Sigmoid colon (tissue), 4 donors: ENCODE measurements around the gene ABCB1.

Source experiments
- CTCF ChIP-seq, 4 experiments: fragments of 450-650 bp in 3 of 4; fragments of 200-600 bp in 1 of 4; IDR thresholded peaks; one replicate each; pipeline ENCODE4 v1.5.1; 2016 to 2019; ENCODE audit warnings: antibody characterized with exemption in 4 of 4, mild to moderate bottlenecking in 3 of 4, moderate library complexity in 2 of 4
- POLR2A ChIP-seq, 2 donors: fragments of 450-650 bp; IDR thresholded peaks; one replicate each; pipeline ENCODE4 v1.6.1; 2016; ENCODE audit warnings: antibody characterized with exemption in 2 of 2, mild to moderate bottlenecking in 2 of 2, moderate library complexity in 2 of 2
- POLR2AphosphoS5 ChIP-seq, 4 donors: sonication (generic); formaldehyde crosslinking; IDR thresholded peaks; one replicate each; pipeline ENCODE4 v1.6.1; 2017; ENCODE audit warnings: antibody characterized with exemption in 4 of 4

- TF ChIP-seq CTCF (IDR thresholded peaks at IDR 0.05) (no peak), POLR2A (IDR thresholded peaks at IDR 0.05) (no peak), POLR2AphosphoS5 (IDR thresholded peaks at IDR 0.05) (no peak)
Measured at GRCh38 chr7:87505557-87506245, 95.0 kb downstream of the ABCB1 start.
